GM23248 (cell line): Measurements from ENCODE around the gene ANGEL2. TPM values are rescaled to one million over a fixed set of nuclear protein-coding genes. Genes with fewer than 3 reads are reported as not detected.

ENCODE experiments used
- DNase-seq: peaks from one replicate; pipeline ENCODE4 v3.0.0-alpha.2; 2015
- H2AFZ ChIP-seq: fragments of 200-600 bp; sonication (generic); 2 replicates; pipeline ENCODE4 v1.6.1; 2016; ENCODE audit warnings: antibody characterized with exemption
- H3F3A ChIP-seq: fragments of 200-600 bp; sonication (generic); 2 replicates; pipeline ENCODE4 v1.6.1; 2016; ENCODE audit warnings: mild to moderate bottlenecking, antibody characterized with exemption, mixed run types; ENCODE audit not compliant: insufficient read depth
- H3K27ac ChIP-seq: fragments of 200-600 bp; sonication (generic); 2 replicates; pipeline ENCODE4 v1.5.1; 2016; ENCODE audit warnings: mild to moderate bottlenecking
- H3K27me3 ChIP-seq: fragments of 200-600 bp; sonication (generic); replicated peaks from 2 replicates; pipeline ENCODE4 v1.6.1; 2016; ENCODE audit warnings: mild to moderate bottlenecking; ENCODE audit not compliant: insufficient read depth
- H3K36me3 ChIP-seq: fragments of 200-600 bp; sonication (generic); 2 replicates; pipeline ENCODE4 v1.6.1; 2016; ENCODE audit warnings: low read depth, mild to moderate bottlenecking
- H3K4me1 ChIP-seq: fragments of 200-600 bp; sonication (generic); 2 replicates; pipeline ENCODE4 v1.6.1; 2016; ENCODE audit warnings: mild to moderate bottlenecking; ENCODE audit not compliant: insufficient read depth
- H3K4me2 ChIP-seq: fragments of 200-600 bp; sonication (generic); one replicate; pipeline ENCODE4 v1.6.1; 2016; ENCODE audit warnings: mild to moderate bottlenecking; ENCODE audit not compliant: unreplicated experiment
- H3K4me3 ChIP-seq: fragments of 200-600 bp; sonication (generic); 2 replicates; pipeline ENCODE4 v1.5.1; 2016; ENCODE audit warnings: mild to moderate bottlenecking
- H3K79me2 ChIP-seq: fragments of 200-600 bp; sonication (generic); 2 replicates; pipeline ENCODE4 v1.6.1; 2016; ENCODE audit warnings: mild to moderate bottlenecking; ENCODE audit not compliant: insufficient read depth
- H3K9ac ChIP-seq: fragments of 200-600 bp; sonication (generic); 2 replicates; pipeline ENCODE4 v1.6.1; 2016; ENCODE audit warnings: mild to moderate bottlenecking
- H3K9me2 ChIP-seq: fragments of 200-600 bp; sonication (generic); 2 replicates; pipeline ENCODE4 v1.6.1; 2016; ENCODE audit warnings: mixed run types, mild to moderate bottlenecking, moderate library complexity; ENCODE audit not compliant: insufficient read depth
- H3K9me3 ChIP-seq: fragments of 200-600 bp; sonication (generic); one replicate; pipeline ENCODE4 v1.6.1; 2017; ENCODE audit warnings: low read depth
- H4K20me1 ChIP-seq: fragments of 200-600 bp; sonication (generic); 2 replicates; pipeline ENCODE4 v1.6.0; 2016; ENCODE audit not compliant: insufficient read depth
- EZH2 ChIP-seq: fragments of 200-600 bp; sonication (generic); IDR thresholded peaks from 2 replicates; pipeline ENCODE4 v1.6.1; 2018; ENCODE audit warnings: antibody characterized with exemption, mild to moderate bottlenecking; ENCODE audit not compliant: insufficient read depth, poor library complexity, severe bottlenecking
- EZH2phosphoT487 ChIP-seq: fragments of 200-600 bp; sonication (generic); IDR thresholded peaks from 2 replicates; pipeline ENCODE4 v1.6.1; 2018; ENCODE audit warnings: antibody characterized with exemption, moderate library complexity, mild to moderate bottlenecking, low read depth; ENCODE audit not compliant: insufficient read depth
- WGBS, 2 experiments: methylation state at CpG; one replicate each; pipeline ENCODE4 v1.1.6; 2015 to 2017; ENCODE audit warnings: low lambda C conversion rate in 2 of 2, low coverage in 1 of 2; ENCODE audit errors: missing lambda C conversion rate in 2 of 2; 5-methylcytosine and 5-hydroxymethylcytosine counted together
- in situ Hi-C: fragments of 300-500 bp; cut with MboI; formaldehyde crosslinking; loops from 2 replicates; pipeline ENCODE4 v1.15.0; 2020
- polyA plus RNA-seq: library from polyadenylated mRNA; unstranded; fragments of >200 nt; fragmentation: Nextera tagmentation; extraction: Ambion mirVana; gene quantifications from 2 replicates; pipeline ENCODE4 v1.2.1, GENCODE V29; 2016
- total RNA-seq: library from RNA; depleted of rRNA; stranded (reverse); fragments of >200 nt; shearing (Covaris generic); gene quantifications from 2 replicates; pipeline ENCODE4 v1.2.3, GENCODE V29; 2014

Gene ANGEL2
- total and polyA plus RNA-seq, 2 experiments from 2014 or later = 19.7 to 28.5 TPM

DNA sequence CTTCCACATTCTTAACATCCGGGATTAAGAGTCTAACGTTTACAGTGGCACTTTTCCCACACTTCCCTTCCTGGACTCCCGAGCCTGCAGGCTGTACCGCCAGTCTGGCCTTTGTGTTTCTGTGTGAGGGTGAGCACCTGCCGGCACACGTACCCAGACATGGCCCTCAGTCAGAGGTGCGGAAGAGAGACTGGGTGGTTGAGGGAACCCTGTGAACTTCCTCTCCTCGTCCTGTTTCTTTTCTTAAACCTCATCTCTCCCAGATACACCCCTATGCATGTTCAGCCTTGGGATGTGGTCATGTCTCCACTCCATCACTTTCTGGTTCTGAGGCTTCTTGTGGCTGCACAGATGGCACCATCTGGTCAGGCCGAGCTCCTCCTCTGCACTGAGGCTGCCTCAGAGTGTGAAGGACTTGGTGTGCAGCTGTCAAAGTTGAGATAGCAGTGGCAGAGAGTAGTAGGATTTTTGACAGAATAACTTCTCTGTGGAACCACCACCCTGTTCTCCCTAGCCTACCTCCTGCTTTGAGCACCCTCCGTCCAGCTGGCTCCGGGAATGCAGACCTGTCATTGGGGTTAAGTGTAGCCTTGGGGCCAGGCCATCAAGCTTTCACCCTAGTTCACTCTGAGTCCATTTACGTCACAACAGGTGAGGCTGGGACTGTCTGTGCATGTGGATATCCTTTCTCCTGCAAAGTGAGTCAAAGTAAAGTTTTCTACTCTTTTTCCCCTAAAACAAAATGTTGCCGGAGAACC, 33.9 kb downstream of the ANGEL2 start:
- H4K20me1 ChIP-seq = no peaks in the 10 kb centered on the region
- in situ Hi-C loops = loop anchor here (25.0 kb wide), 3 partner anchors 319 to 894 kb away; no protein-coding TSS in a partner anchor
- TF ChIP-seq EZH2 (no peak), EZH2phosphoT487 (no peak)
- H3K36me3 ChIP-seq = no peaks in the 10 kb centered on the region
- no peaks in the 10 kb centered on the region for H3F3A ChIP-seq
- H3K79me2 ChIP-seq = no peaks in the 10 kb centered on the region
- no peaks in the 10 kb centered on the region for H3K9me3 ChIP-seq
- 50 to 55% methylated on average over 13 of the region's 13 CpGs for WGBS, 2 experiments
- H3K4me1 ChIP-seq = no peaks in the 10 kb centered on the region
- no peaks in the 10 kb centered on the region for H3K9me2 ChIP-seq
- H2AFZ ChIP-seq = no peak overlapping the region
- DNase-seq = no peak
- no peak overlapping the region for H3K4me3 ChIP-seq
- H3K9ac ChIP-seq = no peak overlapping the region
- no peak overlapping the region for H3K4me2 ChIP-seq
- H3K27ac ChIP-seq = no peak overlapping the region
- peaks cover 9% of the 10 kb centered on the region; the same call in 1 of the 2 replicates for H3K27me3 ChIP-seq

DNA sequence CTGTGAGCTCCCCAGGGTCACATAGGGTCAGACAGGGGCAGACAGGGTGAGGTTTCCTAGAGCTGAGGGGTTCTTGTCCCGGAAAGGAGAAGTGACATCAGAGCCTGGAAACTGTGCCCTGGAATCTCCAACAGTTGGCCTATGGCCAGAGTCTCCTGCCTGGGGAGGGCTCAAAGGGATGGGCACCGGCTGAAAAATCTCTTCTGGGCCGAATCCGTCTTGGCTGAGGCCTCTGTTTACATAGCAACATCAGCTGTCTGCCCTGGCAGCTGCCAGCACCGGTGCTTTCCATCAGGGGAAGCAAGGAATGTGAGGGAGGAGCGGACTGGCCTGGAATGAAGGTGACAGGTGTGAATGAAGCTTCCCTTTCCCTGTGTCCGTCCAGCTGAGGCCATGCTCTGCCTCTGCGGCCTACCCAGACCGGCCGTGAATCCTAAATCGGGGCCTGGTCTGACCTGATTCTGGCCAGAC, 34.6 kb downstream of the ANGEL2 start:
- WGBS, 2 experiments = 52 to 55% methylated on average over 11 of the region's 11 CpGs
- H3K4me1 ChIP-seq = no peaks in the 10 kb centered on the region
- no peak overlapping the region for H3K4me2 ChIP-seq
- peaks cover 9% of the 10 kb centered on the region; the same call in 1 of the 2 replicates for H3K27me3 ChIP-seq
- no peaks in the 10 kb centered on the region for H3K9me2 ChIP-seq
- no peaks in the 10 kb centered on the region for H3K9me3 ChIP-seq
- H3K9ac ChIP-seq = no peak overlapping the region
- in situ Hi-C loops = loop anchor here (25.0 kb wide), 3 partner anchors 319 to 894 kb away; no protein-coding TSS in a partner anchor
- no peak for TF ChIP-seq EZH2phosphoT487
- TF ChIP-seq EZH2 = no peak
- no peaks in the 10 kb centered on the region for H3K36me3 ChIP-seq
- H3F3A ChIP-seq = no peaks in the 10 kb centered on the region
- no peak overlapping the region for H2AFZ ChIP-seq
- DNase-seq = no peak
- no peaks in the 10 kb centered on the region for H3K79me2 ChIP-seq
- H3K27ac ChIP-seq = no peak overlapping the region
- no peak overlapping the region for H3K4me3 ChIP-seq
- no peaks in the 10 kb centered on the region for H4K20me1 ChIP-seq

DNA sequence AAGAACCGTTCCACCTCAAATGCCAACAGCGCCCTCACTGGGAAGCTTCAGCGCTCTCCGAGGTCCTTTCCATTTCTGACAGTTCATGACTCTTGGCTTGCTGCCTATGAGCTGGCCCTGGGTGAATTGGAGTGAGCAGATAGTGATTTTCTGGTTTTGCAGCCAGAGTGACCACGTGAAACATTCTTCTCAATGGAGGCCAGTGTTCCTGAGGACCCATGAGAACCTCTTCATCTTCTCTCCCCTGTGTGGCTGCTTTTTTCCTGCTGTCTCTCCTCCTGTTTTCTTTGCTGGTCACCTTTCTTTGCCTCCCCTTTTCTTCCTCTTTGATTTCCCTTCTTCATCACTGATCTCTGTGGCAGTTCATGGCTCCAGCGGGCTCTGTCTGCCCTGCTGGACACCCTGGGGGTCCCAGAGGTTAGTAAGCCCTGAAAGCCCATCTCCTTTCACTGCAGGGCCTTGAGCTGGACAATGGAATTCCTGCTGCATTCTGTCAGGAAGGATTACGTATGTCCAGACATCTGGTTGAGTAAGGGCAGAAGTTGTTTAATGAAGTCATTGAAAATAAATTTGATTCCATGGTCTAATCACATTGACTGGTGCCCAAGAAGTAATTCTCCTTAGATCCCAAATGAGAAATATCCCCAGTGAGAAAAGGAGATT, 35.4 kb downstream of the ANGEL2 start:
- Histone ChIP-seq H3K4me1 (no peaks in the 10 kb centered on the region), H3K36me3 (no peaks in the 10 kb centered on the region), H3K79me2 (no peaks in the 10 kb centered on the region), H3K27me3 (peaks cover 9% of the 10 kb centered on the region; the same call in 1 of the 2 replicates), H3F3A (no peaks in the 10 kb centered on the region), H3K27ac (no peak overlapping the region), H3K4me3 (no peak overlapping the region), H4K20me1 (no peaks in the 10 kb centered on the region), H3K9me2 (no peaks in the 10 kb centered on the region), H2AFZ (no peak overlapping the region), H3K9me3 (no peaks in the 10 kb centered on the region), H3K9ac (no peak overlapping the region), H3K4me2 (no peak overlapping the region)
- in situ Hi-C loops = loop anchor here (25.0 kb wide), 3 partner anchors 318 to 893 kb away; no protein-coding TSS in a partner anchor
- TF ChIP-seq EZH2 (no peak), EZH2phosphoT487 (no peak)
- peak; percentile 48 for DNase-seq
- WGBS, 2 experiments = 68 to 74% methylated on average over 7 of the region's 7 CpGs

DNA sequence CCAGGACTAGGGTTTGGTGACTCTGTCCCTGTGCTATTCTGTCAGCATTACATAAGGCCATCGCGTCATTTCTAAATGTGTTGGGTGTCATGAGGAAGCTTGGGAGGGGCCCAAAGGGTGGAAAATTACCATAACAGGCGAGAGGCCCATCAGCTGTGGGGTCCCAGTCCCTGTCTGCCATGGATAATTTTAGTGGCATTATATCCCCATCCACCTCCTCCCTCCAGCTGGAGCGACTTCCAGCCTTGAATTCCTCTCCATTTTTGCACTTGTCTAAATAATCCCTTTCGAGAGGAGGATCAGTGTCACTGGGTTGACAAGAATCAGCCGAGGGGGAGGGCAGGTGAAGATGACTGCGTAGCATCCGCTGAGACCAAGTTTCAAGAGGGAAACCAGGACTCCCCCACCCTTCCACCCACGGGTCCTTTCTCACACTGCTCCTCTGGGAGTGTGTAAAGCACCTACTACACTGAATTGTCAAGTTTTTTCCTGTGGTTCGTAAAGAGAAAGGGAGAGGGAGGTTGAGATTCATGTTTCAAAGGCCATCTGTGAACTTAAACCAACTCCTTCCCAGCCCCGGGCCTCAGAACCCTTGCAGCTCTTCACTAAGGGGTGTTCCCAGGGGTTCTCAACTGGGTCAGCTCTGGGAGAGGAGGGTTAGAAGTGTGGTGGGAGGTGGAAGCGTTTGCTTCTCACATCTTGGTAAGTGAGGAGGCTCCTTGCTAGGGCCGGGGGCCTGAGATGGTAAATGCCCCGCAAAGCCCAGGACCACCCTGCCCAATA, 36.1 kb downstream of the ANGEL2 start:
- Histone ChIP-seq H2AFZ (no peak overlapping the region), H3F3A (no peaks in the 10 kb centered on the region), H3K79me2 (no peaks in the 10 kb centered on the region), H3K4me3 (no peak overlapping the region), H3K9me2 (no peaks in the 10 kb centered on the region), H4K20me1 (no peaks in the 10 kb centered on the region), H3K36me3 (no peaks in the 10 kb centered on the region), H3K27me3 (peaks cover 9% of the 10 kb centered on the region; the same call in 1 of the 2 replicates), H3K9me3 (no peaks in the 10 kb centered on the region), H3K27ac (no peak overlapping the region), H3K9ac (no peak overlapping the region), H3K4me1 (no peaks in the 10 kb centered on the region), H3K4me2 (no peak overlapping the region)
- no peak for DNase-seq
- in situ Hi-C loops = loop anchor here (25.0 kb wide), 3 partner anchors 317 to 892 kb away; no protein-coding TSS in a partner anchor
- no peak for TF ChIP-seq EZH2
- 78 to 80% methylated on average over 14 of the region's 14 CpGs for WGBS, 2 experiments
